Fibroblast of skin of left biceps (primary cell): ENCODE results near the gene LIF.
"Not testable (repeated sequence)": the region's sequence is repeated elsewhere in the genome, so short reads cannot be mapped to it uniquely, and the experiment has no call there.

ENCODE experiments used
- DNase-seq, 2 experiments: peaks; one replicate each; pipeline ENCODE4 v3.0.0-alpha.2; 2013; ENCODE audit warnings: low read depth in 2 of 2

Gene LIF

DNA sequence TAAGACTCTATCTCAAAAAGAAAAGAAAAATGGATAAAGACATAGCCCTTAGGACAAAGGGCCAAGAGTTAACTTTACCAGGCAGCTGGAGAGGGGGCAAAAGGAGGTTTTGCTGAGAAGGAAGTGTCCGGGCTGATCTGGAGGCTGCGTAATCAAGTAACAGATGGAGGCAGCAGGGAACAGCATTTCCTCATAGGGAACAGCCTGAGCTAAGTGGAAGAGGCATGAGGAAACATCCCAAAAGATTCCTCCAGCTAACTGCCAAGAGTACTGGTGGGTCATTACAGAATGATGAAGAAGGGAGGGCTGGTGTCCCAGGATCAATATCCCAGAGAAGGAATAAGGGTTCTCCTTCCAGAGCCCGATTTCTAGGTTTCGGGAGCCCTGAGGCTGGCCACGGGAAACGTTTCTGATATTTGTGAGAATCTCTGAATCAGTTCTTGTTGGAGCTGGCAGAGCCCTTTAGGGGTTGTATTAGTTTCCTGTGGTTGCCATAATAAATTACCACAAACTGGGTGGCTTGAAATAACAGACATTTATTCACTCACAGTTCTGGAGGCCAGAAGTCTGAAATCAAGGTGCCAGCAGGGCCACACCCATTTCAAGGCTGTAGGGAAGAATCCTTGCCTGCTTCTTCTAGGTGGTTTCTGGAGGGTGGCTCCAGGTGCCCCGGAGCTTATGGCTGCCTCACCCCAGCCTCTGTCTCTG is 21.2 kb downstream of the LIF start:
- no peak for DNase-seq

DNA sequence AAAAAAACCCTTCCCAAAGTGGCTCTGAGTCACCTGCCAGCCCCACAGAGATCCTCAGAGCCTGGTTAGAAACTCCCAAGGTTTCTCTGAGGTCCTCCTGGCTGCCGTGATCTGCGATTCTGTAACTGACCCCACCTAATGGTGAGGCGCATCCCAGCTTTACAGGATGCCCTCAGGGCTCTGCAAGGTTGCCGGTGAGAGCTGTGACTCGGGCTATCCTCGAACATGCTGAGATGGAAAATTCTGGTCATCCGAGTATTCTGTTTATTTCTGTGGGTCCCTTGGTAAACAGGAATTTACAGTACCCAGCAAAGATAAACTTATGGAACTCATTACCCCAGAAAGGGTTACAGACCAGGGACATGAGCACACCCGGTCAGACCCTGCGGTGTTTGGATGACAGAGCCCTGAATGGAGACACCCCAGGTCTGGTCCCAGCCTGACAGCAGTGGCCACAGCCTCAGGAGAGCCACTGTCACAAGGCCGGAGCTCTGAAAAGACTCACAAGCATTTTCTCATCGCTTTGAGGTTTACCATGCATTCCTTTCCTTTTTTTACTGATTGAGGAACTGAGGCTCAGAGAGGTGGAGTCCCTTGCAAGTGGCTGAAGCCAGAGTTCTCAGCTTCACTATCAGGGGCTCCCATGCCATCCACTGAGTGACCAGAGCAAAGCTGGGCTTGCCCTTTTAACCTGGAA is 22.2 kb downstream of the LIF start:
- DNase-seq, result no peak

GRCh38 chr22:30223303-30223702 is 23.3 kb downstream of the LIF start:
- no peak for DNase-seq

DNA sequence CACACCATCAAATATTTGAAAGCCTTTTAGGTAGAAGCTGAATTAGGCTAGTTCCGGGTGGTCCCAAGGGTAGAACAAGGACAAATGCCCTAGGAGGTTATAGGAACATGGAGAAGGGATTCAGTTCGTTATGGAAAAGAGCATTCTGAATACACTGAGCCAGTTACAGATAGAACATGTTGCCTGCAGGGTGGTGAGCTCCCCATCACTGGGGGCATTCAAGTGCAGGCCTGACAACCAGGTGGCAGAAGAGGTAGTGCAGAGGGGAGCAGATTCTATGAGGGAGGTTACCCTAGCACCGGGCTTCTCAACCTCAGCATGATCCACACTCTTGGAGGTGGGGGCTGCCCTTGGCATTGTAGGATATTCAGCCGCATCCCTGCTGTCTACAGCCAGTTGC is 24.2 kb downstream of the LIF start:
- no peak for DNase-seq

- DNase-seq, result no peak
These were observed 25.2 kb downstream of the LIF start for GRCh38 chr22:30221121-30221992.

GRCh38 chr22:30220338-30221012 is 26.1 kb downstream of the LIF start:
- DNase-seq, result no peak

- no peak for DNase-seq
These were observed 26.8 kb downstream of the LIF start for GRCh38 chr22:30219668-30220278.

DNA sequence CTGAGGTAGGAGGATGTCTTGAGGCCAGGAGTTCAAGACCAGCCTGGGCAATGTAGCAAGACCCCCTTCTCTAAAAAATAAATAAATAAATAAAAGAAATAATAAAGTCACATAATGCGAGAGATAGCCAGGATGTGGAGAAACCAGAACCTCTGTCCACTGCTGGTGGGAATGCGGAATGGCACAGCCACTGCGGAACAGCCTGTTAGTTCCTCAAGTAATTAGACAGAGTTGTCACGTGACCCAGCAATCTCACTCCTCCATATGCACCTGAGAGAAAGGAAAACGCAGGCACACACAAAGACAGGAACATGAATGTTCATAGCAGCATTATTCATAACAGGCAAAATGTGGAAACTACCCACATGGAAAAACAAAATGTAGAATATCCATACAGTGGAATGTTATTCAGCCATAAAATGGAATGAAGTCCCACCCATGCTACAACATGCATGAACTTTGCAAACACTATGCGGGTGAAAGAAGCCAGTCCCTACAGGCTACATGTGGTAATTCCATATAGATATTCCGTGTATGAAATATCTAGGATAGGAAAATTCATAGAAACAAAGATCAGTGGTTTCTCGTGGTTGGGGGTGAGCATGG is 27.4 kb downstream of the LIF start:
- DNase-seq, result no peak

DNA sequence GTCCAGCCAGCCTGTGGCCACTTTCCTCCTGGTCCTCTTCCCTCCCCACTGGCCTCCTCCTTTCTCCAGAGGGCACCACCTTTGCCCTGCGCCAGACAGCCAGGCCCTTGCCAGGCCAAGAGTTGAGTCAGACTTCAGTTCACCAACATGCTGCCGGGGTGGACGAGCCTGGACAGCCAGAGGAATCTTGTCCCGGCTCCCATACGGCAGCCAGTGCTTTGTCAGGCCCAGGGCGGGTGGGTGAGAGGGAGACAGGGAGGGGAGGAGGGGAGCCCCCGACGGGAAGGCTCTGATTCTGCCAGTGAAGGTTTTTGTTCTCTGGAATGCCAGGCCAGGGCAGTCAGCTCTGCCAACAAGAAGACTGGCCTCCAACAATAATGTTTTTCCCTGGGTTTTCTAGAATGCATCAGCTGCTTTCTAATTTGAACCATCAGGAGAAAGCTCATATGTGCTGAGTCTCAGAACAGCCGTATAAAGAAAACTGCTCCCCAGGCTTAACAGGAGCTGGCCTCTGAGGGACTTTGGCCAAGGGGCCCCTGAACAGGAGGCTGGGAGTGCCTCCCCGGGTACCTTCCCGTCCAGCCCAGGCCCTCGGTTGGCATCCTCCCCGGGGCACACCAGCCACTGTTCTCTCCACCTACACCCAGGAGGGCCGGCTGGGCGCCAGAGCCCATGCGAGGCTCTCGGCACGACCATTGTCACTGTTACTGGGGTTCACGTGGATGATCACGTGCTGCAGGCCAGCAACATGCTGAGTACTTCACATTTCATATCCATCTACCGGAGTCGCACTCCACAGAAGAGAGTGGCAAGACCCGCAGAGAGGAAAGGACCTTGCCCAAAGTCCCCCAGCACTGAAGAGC is 28.6 kb downstream of the LIF start:
- DNase-seq, result no peak

GRCh38 chr22:30216710-30217109 is 29.8 kb downstream of the LIF start:
- no peak for DNase-seq

GRCh38 chr22:30216272-30216671 is 30.3 kb downstream of the LIF start:
- DNase-seq, result not testable (repeated sequence)

GRCh38 chr22:30214703-30215407 is 31.7 kb downstream of the LIF start:
- DNase-seq, result no peak

DNA sequence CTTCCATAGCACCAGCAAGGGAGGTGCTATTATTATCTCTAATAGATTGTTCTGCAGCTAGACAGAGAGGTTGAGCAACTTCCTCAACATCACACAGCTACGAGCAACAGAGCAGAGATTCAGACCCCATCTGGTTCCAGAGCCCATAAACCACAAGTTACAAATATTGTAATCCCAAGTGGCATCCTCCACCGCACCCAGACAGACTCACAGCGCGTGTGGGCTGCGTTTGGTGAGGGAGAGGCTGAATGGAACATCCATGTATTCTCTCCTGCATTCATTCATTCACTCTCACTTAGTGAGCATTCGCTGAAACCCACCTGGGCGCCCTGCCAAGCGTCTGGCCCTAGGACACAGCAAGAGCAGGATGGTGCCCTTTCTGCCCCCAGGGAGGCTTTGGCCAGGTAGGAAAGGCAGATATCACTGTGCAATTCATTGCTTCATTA is 33.5 kb downstream of the LIF start:
- DNase-seq, result no peak

DNA sequence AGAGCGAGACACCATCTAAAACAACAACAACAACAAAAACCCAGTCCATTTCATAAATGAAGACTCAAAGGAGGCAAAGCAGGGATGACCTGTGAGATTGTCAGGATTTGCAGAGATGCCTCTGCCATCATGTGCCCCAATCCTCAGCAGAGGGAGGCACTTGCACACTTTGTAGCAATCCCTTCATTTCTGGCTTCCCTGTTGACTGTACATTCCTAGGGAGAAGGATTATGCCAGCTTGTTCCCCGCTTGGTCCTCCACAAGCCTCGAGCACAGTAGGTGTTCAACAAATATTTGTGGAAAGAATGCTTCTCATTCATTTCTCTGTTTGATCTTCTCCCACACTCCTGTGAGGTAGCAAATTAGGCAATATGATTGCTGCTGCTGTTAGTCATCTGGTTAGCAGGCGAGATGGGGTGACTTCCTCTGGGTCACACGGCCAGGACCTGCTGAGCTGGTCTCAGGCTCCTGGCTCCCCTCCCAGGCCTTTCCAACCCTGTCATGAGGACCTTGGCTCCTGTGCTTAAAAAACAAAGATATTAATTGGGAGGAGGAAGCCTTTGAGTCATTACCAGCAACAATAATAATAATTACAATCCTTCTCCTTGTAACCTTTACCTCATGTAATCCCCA is 34.1 kb downstream of the LIF start:
- no peak for DNase-seq

GRCh38 chr22:30211124-30211820 is 35.3 kb downstream of the LIF start:
- DNase-seq, result no peak

GRCh38 chr22:30210235-30210909 is 36.2 kb downstream of the LIF start:
- no peak for DNase-seq

- DNase-seq, result no peak
These were observed 36.9 kb downstream of the LIF start for GRCh38 chr22:30209642-30210041.
